Uterus (tissue), 4 donors: ENCODE results near the gene VAMP5. TPM values are rescaled to one million over a fixed set of nuclear protein-coding genes. Genes with fewer than 3 reads are reported as not detected.

Experiments
- DNase-seq, 2 donors: peaks; one replicate each; pipeline ENCODE4 v3.0.0-alpha.2; 2019 to 2020
- H3K27ac ChIP-seq, 2 donors: fragments of 200-600 bp; sonication (generic); 1 replicate in 1 of 2; 2 replicates in 1 of 2; pipeline ENCODE4 v1.5.1; 2016 to 2018
- H3K27me3 ChIP-seq, 2 donors: fragments of 200-600 bp; sonication (generic); one replicate each; pipeline ENCODE4 v1.5.1; 2018 to 2019; ENCODE audit warnings: control low read depth in 1 of 2
- H3K36me3 ChIP-seq, 2 donors: fragments of 200-600 bp; sonication (generic); one replicate each; pipeline ENCODE4 v1.5.1; 2019; ENCODE audit warnings: control low read depth in 1 of 2
- H3K4me1 ChIP-seq, 2 donors: fragments of 200-600 bp; sonication (generic); one replicate each; pipeline ENCODE4 v1.5.1; 2018 to 2019; ENCODE audit warnings: control low read depth in 1 of 2
- H3K4me3 ChIP-seq, 2 donors: fragments of 200-600 bp; sonication (generic); 1 replicate in 1 of 2; 2 replicates in 1 of 2; pipeline ENCODE4 v1.5.1; 2018 to 2019; ENCODE audit warnings: mild to moderate bottlenecking in 1 of 2
- H3K9me3 ChIP-seq, 2 donors: fragments of 200-600 bp; sonication (generic); one replicate each; pipeline ENCODE4 v1.5.1; 2019; ENCODE audit warnings: control low read depth in 1 of 2
- CTCF ChIP-seq, 4 experiments: fragments of 200-600 bp in 2 of 4; fragments of 450-650 bp in 2 of 4; sonication (generic) in 2 of 4; IDR thresholded peaks; one replicate each; pipeline ENCODE4 v1.5.1; 2016 to 2019; ENCODE audit warnings: antibody characterized with exemption in 4 of 4, mild to moderate bottlenecking in 2 of 4, moderate library complexity in 1 of 4
- POLR2A ChIP-seq, 2 donors: fragments of 450-650 bp; IDR thresholded peaks; one replicate each; pipeline ENCODE4 v1.6.1; 2016; ENCODE audit warnings: antibody characterized with exemption in 2 of 2, mild to moderate bottlenecking in 1 of 2, moderate library complexity in 1 of 2
- intact Hi-C: fragments of 100-400 bp; cut with DNase I; formaldehyde crosslinking; loops from one replicate; pipeline ENCODE4 v1.15.1; 2023; ENCODE audit warnings: low total_unique reads
- total RNA-seq, 4 donors: library from RNA; depleted of rRNA in 3 of 4; stranded (reverse); fragments of >200 nt in 3 of 4; gene quantifications; one replicate each; pipeline versions ENCODE4 v1.1.0 to v1.2.4, GENCODE V29; 2014 to 2023
- donor health status: DM: yes; HTN: yes; CAD: no.

Gene VAMP5
- total RNA-seq, 4 donors from 2014 or later: 25.6 to 197 (median 99.5) TPM

GRCh38 chr2:85566265-85566664, 18.0 kb upstream of the VAMP5 start:
- DNase-seq: no peak
- intact Hi-C loops: no loop called here

GRCh38 chr2:85575739-85576138, 8.5 kb upstream of the VAMP5 start:
- H3K27me3 ChIP-seq: no peaks in the 10 kb centered on the region
- no peak for DNase-seq
- no peak for TF ChIP-seq POLR2A (IDR thresholded peaks at IDR 0.05)
- no peak for TF ChIP-seq CTCF (IDR thresholded peaks at IDR 0.05)
- intact Hi-C loops: no loop called here
- H3K4me3 ChIP-seq: no peak overlapping the region
- no peak overlapping the region for H3K27ac ChIP-seq
- no peaks in the 10 kb centered on the region for H3K36me3 ChIP-seq
- no peaks in the 10 kb centered on the region for H3K9me3 ChIP-seq
- no peaks in the 10 kb centered on the region for H3K4me1 ChIP-seq

More at GRCh38 chr2:85566265-85566664, 18.0 kb upstream of the VAMP5 start:
- Histone ChIP-seq H3K27ac (no peak overlapping the region), H3K4me1 (no peaks in the 10 kb centered on the region), H3K4me3 (no peak overlapping the region), H3K27me3 (no peaks in the 10 kb centered on the region), H3K36me3 (no peaks in the 10 kb centered on the region), H3K9me3 (no peaks in the 10 kb centered on the region)
- TF ChIP-seq POLR2A (IDR thresholded peaks at IDR 0.05) (no peak), CTCF (IDR thresholded peaks at IDR 0.05) (no peak)

- no peaks in the 10 kb centered on the region for H3K4me1 ChIP-seq
- H3K4me3 ChIP-seq: no peak overlapping the region
- no peaks in the 10 kb centered on the region for H3K36me3 ChIP-seq
- TF ChIP-seq CTCF (IDR thresholded peaks at IDR 0.05) (no peak), POLR2A (IDR thresholded peaks at IDR 0.05) (no peak)
- intact Hi-C loops: no loop called here
- DNase-seq: no peak
- no peaks in the 10 kb centered on the region for H3K27me3 ChIP-seq
- peak overlapping the region; percentile 47 to 70 for H3K27ac ChIP-seq
- H3K9me3 ChIP-seq: no peaks in the 10 kb centered on the region
Observed at GRCh38 chr2:85577063-85577385, 7.2 kb upstream of the VAMP5 start.

- Histone ChIP-seq H3K4me1 (no peaks in the 10 kb centered on the region), H3K27ac (peak within 1 kb of the TSS; percentile 47 to 70), H3K4me3 (no peak within 1 kb of the TSS), H3K27me3 (no peaks in the 10 kb centered on the region), H3K9me3 (no peaks in the 10 kb centered on the region), H3K36me3 (no peaks in the 10 kb centered on the region)
- intact Hi-C loops: no loop called here
- DNase-seq: no peak
- TF ChIP-seq CTCF (IDR thresholded peaks at IDR 0.05): no peak
- no peak for TF ChIP-seq POLR2A (IDR thresholded peaks at IDR 0.05)
Observed at GRCh38 chr2:85577386-85578242, 6.6 kb upstream of the VAMP5 start, which contains the start of gene VAMP8. Gene VAMP8, plus strand, starts transcription at chr2:85577586. Its CDS starts 61 bp downstream, at chr2:85577647.
